Dermis blood vessel endothelial cell (primary cell): ENCODE measurements around the gene OR2T4. TPM values are rescaled to one million over a fixed set of nuclear protein-coding genes. Genes with fewer than 3 reads are reported as not detected.

Source experiments
- DNase-seq: peaks from one replicate; pipeline ENCODE4 v3.0.0; 2010
- total RNA-seq: library from RNA; depleted of rRNA; stranded (reverse); fragments of >200 nt; gene quantifications from 2 replicates; pipeline ENCODE4 v1.2.3, GENCODE V29; 2014

The OR2T4 gene
- total RNA-seq: not detected in 2 replicates

DNA sequence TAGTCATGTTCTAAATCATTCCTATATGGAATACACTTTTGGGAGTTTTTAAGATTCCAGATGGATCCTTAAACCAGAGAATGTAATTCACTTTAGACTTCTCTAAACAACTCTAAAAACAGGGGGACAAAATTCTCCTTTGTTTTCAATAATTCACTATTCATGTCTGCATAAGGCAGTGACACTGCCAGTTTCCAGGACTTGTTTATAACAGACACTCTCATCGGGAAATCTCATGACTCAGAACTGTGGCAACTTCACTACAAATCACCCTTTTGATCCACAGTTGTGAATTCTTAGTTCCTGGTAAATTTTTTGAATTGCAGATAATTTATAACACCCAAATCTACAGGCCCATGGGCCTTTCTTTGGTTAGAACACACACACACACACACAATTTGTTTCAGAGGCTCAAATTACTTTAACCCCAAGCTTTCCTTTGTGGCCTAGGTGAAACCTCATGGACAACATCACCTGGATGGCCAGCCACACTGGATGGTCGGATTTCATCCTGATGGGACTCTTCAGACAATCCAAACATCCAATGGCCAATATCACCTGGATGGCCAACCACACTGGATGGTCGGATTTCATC is at the start of gene OR2T4:
Gene OR2T4 (plus strand): TSS at position 545 of the 595 bp plus-strand sequence. CDS start 0 bp downstream, at position 545.
- DNase-seq: no peak

DNA sequence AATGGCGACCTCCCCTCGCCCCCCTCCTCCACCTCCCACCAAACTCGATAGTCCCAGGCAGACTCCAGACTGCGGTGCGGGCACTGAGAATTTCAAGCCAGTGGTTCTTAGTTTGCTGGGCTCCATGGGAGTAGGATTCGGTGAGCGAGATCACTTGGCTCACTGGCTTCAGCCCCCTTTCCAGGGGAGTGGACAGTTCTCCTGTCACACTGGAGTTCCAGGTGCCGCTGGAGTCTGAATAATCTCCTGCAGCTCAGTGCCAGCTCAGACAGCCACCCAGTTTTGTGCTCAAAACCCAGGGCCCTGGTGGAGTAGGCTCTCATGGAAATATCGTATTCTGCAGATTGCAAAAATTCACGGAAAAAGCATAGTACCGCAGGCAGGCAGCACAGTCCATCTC is 44.7 kb upstream of the OR2T4 start:
- no peak for DNase-seq

DNA sequence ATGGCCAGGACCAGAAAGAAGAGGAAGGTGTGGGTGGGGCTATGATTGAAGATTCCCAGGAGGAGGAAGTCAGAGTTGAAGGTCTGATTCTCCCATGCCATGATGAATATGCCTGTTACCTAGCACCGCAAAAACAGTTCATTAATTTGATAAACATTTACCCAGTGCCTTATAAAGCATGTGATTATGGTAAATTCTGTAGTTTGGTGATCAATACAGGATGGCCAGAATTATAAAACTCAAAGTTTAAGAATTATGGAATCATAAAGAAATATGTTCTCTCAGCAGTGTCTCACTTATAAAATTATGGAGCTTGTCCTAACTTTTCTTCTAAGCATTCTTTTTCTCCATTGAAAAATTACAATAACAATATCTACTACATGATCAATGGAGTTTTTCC is 37.0 kb upstream of the OR2T4 start, which contains the start of gene OR2M7:
Gene OR2M7 (minus strand): TSS at position 101 of the 400 bp plus-strand sequence. CDS start 0 bp downstream, at position 101.
- DNase-seq: no peak

DNA sequence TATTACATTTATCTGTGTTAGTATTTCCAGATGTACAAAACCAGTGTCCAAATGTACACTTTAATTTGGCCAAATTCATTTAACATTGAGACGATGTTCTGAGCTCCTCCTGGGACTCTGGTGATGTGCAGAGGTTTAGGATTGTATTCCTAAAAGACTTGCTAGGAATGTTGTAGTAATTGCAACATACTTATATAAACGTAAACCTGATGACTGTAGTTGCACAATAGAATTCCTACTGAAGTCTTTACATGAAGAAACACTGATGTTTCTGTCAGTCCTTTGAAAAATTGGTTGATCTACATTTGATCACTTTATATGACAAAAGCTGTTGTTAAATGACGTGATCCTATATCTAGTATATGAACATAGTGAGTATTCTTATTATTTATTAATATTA is 18.0 kb upstream of the OR2T4 start:
- no peak for DNase-seq

- no peak for DNase-seq
Observed at GRCh38 chr1:248348475-248348874, 13.0 kb upstream of the OR2T4 start, which contains the start of gene OR14C36. TSS of gene OR14C36 (plus strand) at chr1:248348775. CDS start at chr1:248348775, 0 bp downstream.

DNA sequence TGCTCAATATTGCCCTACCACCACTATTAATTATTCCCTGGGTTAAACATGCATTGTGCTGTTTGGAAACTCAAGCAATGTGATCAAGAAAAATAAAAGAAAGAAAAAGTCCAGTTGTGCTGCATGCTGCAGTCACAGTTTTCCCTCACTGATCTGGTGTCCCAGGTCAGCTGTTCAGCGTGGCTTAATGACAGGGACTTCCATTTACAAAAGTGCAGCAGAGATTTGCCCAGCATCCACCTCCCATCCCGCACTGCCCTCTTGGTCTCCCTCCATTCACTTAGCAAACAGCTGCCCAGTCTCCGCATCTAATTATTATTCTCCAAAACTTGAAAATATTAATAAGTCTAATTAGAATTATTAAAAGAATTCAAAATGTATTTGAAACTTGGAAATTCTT is 2.0 kb upstream of the OR2T4 start:
- no peak for DNase-seq

- DNase-seq: no peak
Observed at GRCh38 chr1:248366609-248367008, 5.1 kb downstream of the OR2T4 start.

DNA sequence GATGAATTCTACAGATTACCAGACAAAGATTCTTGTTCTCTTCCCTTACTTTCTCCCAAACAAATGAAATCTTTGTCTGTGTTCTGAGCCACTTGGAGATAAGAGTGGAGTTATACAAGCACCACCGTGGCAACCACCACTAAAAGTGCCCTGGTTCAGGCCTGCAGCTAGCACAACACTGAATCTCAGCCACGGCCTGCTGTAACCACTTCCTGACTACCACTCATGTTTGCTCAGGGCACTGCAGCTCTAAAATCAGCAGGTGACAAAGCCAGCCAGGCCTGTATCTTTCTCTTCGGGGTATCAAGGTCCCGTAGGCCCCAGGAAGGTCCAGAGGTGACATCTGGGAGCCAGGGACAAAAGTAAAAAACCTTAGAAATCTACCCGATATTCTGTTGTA is 10.9 kb downstream of the OR2T4 start:
- no peak for DNase-seq

DNA sequence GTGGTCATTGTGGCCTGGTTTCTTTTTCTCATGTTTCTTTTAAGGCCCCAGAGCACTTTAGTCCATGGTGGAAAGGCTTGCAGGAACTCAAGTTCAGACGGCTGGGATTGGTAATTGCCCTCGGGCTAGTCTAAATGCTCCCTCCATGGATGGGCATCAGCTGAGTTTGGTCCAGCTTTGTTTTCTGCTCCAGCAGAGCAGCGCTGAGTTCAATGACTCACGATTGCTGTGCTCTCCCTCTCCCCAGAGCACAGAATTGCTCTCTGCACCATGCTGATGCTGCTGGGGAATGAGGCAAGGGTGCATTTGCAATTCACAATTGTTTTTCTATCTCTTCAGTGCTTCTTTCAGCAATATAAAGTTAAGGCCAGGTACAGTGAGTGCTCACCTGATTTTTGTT is 12.3 kb downstream of the OR2T4 start:
- DNase-seq: no peak

DNA sequence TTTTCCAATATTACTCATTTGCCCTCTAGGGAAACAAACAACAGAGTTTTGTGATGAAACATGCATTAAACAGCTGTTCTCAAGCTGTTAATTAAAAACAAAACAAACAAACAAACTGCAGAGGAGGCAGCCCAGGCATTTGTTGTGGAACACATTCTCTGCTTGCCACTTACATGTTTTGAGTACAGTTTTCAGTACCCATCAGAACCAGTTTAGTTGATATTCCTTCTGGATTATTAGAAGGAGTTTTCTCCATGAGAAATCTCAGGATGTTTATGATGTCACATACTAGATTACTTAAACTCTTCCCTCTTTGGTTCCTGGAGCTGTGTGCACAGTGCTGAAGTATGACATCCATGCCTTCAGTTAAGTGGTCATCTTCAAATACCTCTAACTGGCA is 14.0 kb downstream of the OR2T4 start, which contains the start of gene OR2T6:
Gene OR2T6 (plus strand): TSS at position 301 of the 400 bp plus-strand sequence. CDS start 11,863 bp downstream, outside the sequence.
- no peak for DNase-seq

GRCh38 chr1:248376916-248377315 is 15.5 kb downstream of the OR2T4 start:
- no peak for DNase-seq

- DNase-seq: no peak
Observed at GRCh38 chr1:248380854-248381253, 19.4 kb downstream of the OR2T4 start.

DNA sequence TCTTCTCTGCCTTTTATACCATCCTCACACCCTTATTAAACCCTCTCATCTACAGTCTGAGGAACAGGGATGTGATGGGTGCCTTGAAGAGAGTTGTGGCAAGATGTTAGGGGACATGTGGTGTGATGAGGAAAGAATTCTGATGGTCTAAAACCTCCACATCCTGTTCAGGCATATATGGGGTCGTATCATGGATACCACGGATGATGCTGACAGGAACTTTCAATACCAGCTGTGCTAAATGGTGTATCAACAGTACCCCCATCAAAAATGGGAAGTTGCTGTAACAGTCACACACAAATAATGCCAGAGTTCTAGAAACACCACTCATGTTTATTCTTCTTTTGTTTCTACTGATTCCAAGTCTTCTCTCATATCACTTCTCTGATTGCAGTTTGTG is 27.0 kb downstream of the OR2T4 start:
- no peak for DNase-seq

GRCh38 chr1:248393050-248393449 is 31.6 kb downstream of the OR2T4 start:
- DNase-seq: no peak

GRCh38 chr1:248402748-248403147 is 41.3 kb downstream of the OR2T4 start, which contains the start of gene OR2T1:
TSS of gene OR2T1 (plus strand) at chr1:248403048. CDS start at chr1:248406148, 3,100 bp downstream.
- DNase-seq: no peak

DNA sequence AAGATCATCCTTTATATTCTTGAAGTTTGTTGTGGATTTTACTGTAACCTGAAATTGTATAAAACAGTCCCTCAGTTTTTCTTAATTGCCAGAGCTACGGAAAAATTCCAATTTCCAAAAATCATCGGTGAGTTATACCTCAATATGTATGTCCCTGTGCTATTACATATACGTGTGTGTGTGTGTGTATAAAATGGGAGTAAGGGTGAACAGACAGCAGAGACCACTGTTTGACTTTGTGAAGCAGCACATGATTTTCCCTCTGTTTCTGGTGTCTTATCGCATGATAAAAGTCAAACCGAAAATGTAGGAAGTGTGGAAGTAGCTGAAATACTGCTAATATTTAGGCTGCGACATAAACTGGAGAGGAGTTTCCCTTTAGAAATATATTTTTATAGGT is 42.6 kb downstream of the OR2T4 start:
- DNase-seq: peak; percentile 49

- no peak for DNase-seq
Observed at GRCh38 chr1:248406721-248407692, 45.5 kb downstream of the OR2T4 start.

Other genes with a start within 250 kb of the OR2T4 start
- gene OR2M5, start 216.5 kb upstream of the OR2T4 start, total RNA-seq: not detected in 2 replicates
- not detected in 2 replicates for gene OR2M2, start 186.8 kb upstream of the OR2T4 start, total RNA-seq
- gene OR2M3, start 164.4 kb upstream of the OR2T4 start, total RNA-seq: not detected in 2 replicates
- not detected in 2 replicates for gene OR2M4, start 130.2 kb upstream of the OR2T4 start, total RNA-seq
- gene OR2T33, start 83.7 kb upstream of the OR2T4 start, total RNA-seq: not detected in 2 replicates
- gene OR2T12, start 58.2 kb upstream of the OR2T4 start, total RNA-seq: not detected in 2 replicates
- gene OR2M7, start 37.1 kb upstream of the OR2T4 start, total RNA-seq: not detected in 2 replicates
- gene OR14C36, start 12.9 kb upstream of the OR2T4 start, total RNA-seq: not detected in 2 replicates
- not detected in 2 replicates for gene OR2T6, start 14.1 kb downstream of the OR2T4 start, total RNA-seq
- gene OR2T1, start 41.4 kb downstream of the OR2T4 start, total RNA-seq: not detected in 2 replicates
- gene OR2T2, start 84.0 kb downstream of the OR2T4 start, total RNA-seq: not detected in 2 replicates
- not detected in 2 replicates for gene OR2T3, start 111.7 kb downstream of the OR2T4 start, total RNA-seq
- gene OR2T5, start 126.9 kb downstream of the OR2T4 start, total RNA-seq: not detected in 2 replicates
- gene OR2G6, start 146.4 kb downstream of the OR2T4 start, total RNA-seq: not detected in 2 replicates
- gene OR2T29, start 201.1 kb downstream of the OR2T4 start, total RNA-seq: not detected in 2 replicates
- not detected in 2 replicates for gene OR2T34, start 213.1 kb downstream of the OR2T4 start, total RNA-seq
- not detected in 2 replicates for gene OR2T10, start 236.0 kb downstream of the OR2T4 start, total RNA-seq